DND-41 (cell line): ENCODE measurements around the gene CIB2.

Experiments used
- CTCF ChIP-seq: IDR thresholded peaks from 2 replicates; pipeline ENCODE4 v1.5.1; 2012; ENCODE audit warnings: borderline replicate concordance, low read length, moderate library complexity, mild to moderate bottlenecking; ENCODE audit not compliant: poor library complexity, severe bottlenecking; ENCODE audit errors: extremely low read depth
- EZH2 ChIP-seq: IDR thresholded peaks from 3 replicates; pipeline ENCODE4 v1.6.1; 2012; ENCODE audit warnings: borderline replicate concordance, low read depth, mild to moderate bottlenecking, moderate library complexity, low read length, inconsistent platforms; ENCODE audit not compliant: severe bottlenecking

DNA sequence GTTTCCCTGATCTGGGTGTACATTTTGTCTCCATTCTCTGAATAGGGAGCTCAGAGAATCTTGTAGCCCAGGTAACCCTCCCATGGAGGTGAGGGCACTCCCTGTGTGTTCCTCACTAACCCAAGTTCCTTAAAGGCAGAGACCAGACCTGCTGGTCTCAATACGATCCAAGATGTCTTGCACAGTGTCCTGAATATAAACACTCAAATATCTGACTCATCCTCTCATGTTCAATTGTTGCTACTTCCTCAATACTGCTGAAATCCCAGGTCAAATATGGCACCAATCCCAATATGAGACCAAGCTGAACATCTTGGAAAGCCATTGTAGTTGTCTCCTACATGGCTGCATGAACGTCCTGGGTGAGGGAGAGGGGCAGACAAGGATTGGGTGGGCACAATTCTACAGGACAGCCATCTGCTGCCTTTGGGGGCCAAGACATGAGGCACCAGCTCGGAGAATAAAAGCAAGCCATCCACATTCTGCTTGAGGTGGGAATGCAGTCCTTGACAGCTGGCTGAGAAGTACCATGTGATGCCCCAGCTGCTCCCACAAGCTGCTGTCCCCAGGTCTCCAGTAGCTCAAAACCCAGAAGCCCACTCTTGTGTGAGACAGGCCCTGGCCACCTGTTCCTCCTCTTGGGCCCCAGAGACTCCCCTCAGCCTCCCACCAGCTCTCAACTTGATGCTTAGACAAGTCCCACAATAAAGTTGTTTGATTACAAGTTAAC is 72.0 kb downstream of the CIB2 start:
- TF ChIP-seq CTCF (no peak), EZH2 (no peak)
